ES-I3 (cell line): Measurements from ENCODE around the gene GTPBP1.

Source experiments
- H3K36me3 ChIP-seq: 2 replicates; pipeline ENCODE4 v1.6.1; 2013; ENCODE audit warnings: mild to moderate bottlenecking, low read length, control low read depth, moderate library complexity; ENCODE audit not compliant: insufficient read depth
- H3K4me1 ChIP-seq: 2 replicates; pipeline ENCODE4 v1.6.1; 2013; ENCODE audit warnings: mild to moderate bottlenecking, control low read depth, low read length; ENCODE audit not compliant: insufficient read depth
- H3K9ac ChIP-seq: 2 replicates; pipeline ENCODE4 v1.6.1; 2013; ENCODE audit warnings: low read depth, mild to moderate bottlenecking, low read length, moderate library complexity
- H3K9me3 ChIP-seq: 2 replicates; pipeline ENCODE4 v1.6.1; 2013; ENCODE audit warnings: mild to moderate bottlenecking, low read length, moderate library complexity; ENCODE audit not compliant: control insufficient read depth, insufficient read depth

GTPBP1 gene

GRCh38 chr22:38710866-38711265 is 5.1 kb downstream of the GTPBP1 start:
- Histone ChIP-seq H3K4me1 (peaks cover 38% of the 10 kb centered on the region), H3K9ac (no peak overlapping the region), H3K36me3 (peaks cover 2% of the 10 kb centered on the region), H3K9me3 (no peaks in the 10 kb centered on the region)

- H3K9ac ChIP-seq = no peak overlapping the region
- peaks cover 8% of the 10 kb centered on the region for H3K36me3 ChIP-seq
- H3K9me3 ChIP-seq = no peaks in the 10 kb centered on the region
- peaks cover 35% of the 10 kb centered on the region for H3K4me1 ChIP-seq
Observed at GRCh38 chr22:38712486-38713207, 6.9 kb downstream of the GTPBP1 start.

- H3K36me3 ChIP-seq = peaks cover 8% of the 10 kb centered on the region
Observed at GRCh38 chr22:38713921-38714320, 8.2 kb downstream of the GTPBP1 start.

GRCh38 chr22:38715176-38715764 is 9.5 kb downstream of the GTPBP1 start:
- Histone ChIP-seq H3K36me3 (peaks cover 8% of the 10 kb centered on the region), H3K9me3 (no peaks in the 10 kb centered on the region), H3K4me1 (peaks cover 29% of the 10 kb centered on the region), H3K9ac (no peak overlapping the region)

More at GRCh38 chr22:38713921-38714320, 8.2 kb downstream of the GTPBP1 start:
- Histone ChIP-seq H3K4me1 (peaks cover 36% of the 10 kb centered on the region), H3K9me3 (no peaks in the 10 kb centered on the region), H3K9ac (no peak overlapping the region)

- Histone ChIP-seq H3K9me3 (no peaks in the 10 kb centered on the region), H3K9ac (no peak overlapping the region), H3K36me3 (peaks cover 8% of the 10 kb centered on the region), H3K4me1 (peaks cover 29% of the 10 kb centered on the region)
Observed at GRCh38 chr22:38715852-38716251, 10.1 kb downstream of the GTPBP1 start.

GRCh38 chr22:38716271-38716670 is 10.5 kb downstream of the GTPBP1 start:
- Histone ChIP-seq H3K9ac (no peak overlapping the region), H3K4me1 (peaks cover 29% of the 10 kb centered on the region), H3K36me3 (peaks cover 8% of the 10 kb centered on the region), H3K9me3 (no peaks in the 10 kb centered on the region)

- Histone ChIP-seq H3K4me1 (peaks cover 29% of the 10 kb centered on the region), H3K9ac (no peak overlapping the region), H3K9me3 (no peaks in the 10 kb centered on the region), H3K36me3 (peaks cover 13% of the 10 kb centered on the region)
Observed at GRCh38 chr22:38716826-38717225, 11.1 kb downstream of the GTPBP1 start.

GRCh38 chr22:38717244-38717643 is 11.5 kb downstream of the GTPBP1 start:
- Histone ChIP-seq H3K9me3 (no peaks in the 10 kb centered on the region), H3K36me3 (peaks cover 13% of the 10 kb centered on the region), H3K4me1 (peaks cover 26% of the 10 kb centered on the region), H3K9ac (no peak overlapping the region)

- peaks cover 19% of the 10 kb centered on the region for H3K36me3 ChIP-seq
Observed at GRCh38 chr22:38718414-38718813, 12.7 kb downstream of the GTPBP1 start.

GRCh38 chr22:38719196-38719595 is 13.5 kb downstream of the GTPBP1 start:
- no peaks in the 10 kb centered on the region for H3K9me3 ChIP-seq
- peaks cover 9% of the 10 kb centered on the region; the same call in 1 of the 2 replicates for H3K4me1 ChIP-seq
- H3K36me3 ChIP-seq = peaks cover 23% of the 10 kb centered on the region
- H3K9ac ChIP-seq = no peak overlapping the region

More at GRCh38 chr22:38718414-38718813, 12.7 kb downstream of the GTPBP1 start:
- H3K9ac ChIP-seq = no peak overlapping the region
- no peaks in the 10 kb centered on the region for H3K9me3 ChIP-seq
- H3K4me1 ChIP-seq = peaks cover 14% of the 10 kb centered on the region

- H3K36me3 ChIP-seq = peaks cover 33% of the 10 kb centered on the region
- H3K4me1 ChIP-seq = peaks cover 3% of the 10 kb centered on the region; the same call in 1 of the 2 replicates
- no peak overlapping the region for H3K9ac ChIP-seq
- no peaks in the 10 kb centered on the region for H3K9me3 ChIP-seq
Observed at GRCh38 chr22:38720350-38720749, 14.6 kb downstream of the GTPBP1 start.

- Histone ChIP-seq H3K4me1 (peaks cover 3% of the 10 kb centered on the region; the same call in 1 of the 2 replicates), H3K36me3 (peaks cover 35% of the 10 kb centered on the region), H3K9me3 (no peaks in the 10 kb centered on the region), H3K9ac (no peak overlapping the region)
Observed at GRCh38 chr22:38721551-38721950, 15.8 kb downstream of the GTPBP1 start.

GRCh38 chr22:38724176-38724575 is 18.4 kb downstream of the GTPBP1 start:
- no peak overlapping the region for H3K9ac ChIP-seq
- no peaks in the 10 kb centered on the region for H3K4me1 ChIP-seq
- H3K9me3 ChIP-seq = no peaks in the 10 kb centered on the region
- peaks cover 40% of the 10 kb centered on the region for H3K36me3 ChIP-seq

GRCh38 chr22:38724926-38725571 is 19.3 kb downstream of the GTPBP1 start:
- peaks cover 43% of the 10 kb centered on the region for H3K36me3 ChIP-seq
- H3K9ac ChIP-seq = no peak overlapping the region
- H3K4me1 ChIP-seq = no peaks in the 10 kb centered on the region
- no peaks in the 10 kb centered on the region for H3K9me3 ChIP-seq
